ENCODE results near the gene NUSAP1.
"Not testable (repeated sequence)": the region's sequence is repeated elsewhere in the genome, so short reads cannot be mapped to it uniquely, and the experiment has no call there.

NUSAP1 gene

DNA sequence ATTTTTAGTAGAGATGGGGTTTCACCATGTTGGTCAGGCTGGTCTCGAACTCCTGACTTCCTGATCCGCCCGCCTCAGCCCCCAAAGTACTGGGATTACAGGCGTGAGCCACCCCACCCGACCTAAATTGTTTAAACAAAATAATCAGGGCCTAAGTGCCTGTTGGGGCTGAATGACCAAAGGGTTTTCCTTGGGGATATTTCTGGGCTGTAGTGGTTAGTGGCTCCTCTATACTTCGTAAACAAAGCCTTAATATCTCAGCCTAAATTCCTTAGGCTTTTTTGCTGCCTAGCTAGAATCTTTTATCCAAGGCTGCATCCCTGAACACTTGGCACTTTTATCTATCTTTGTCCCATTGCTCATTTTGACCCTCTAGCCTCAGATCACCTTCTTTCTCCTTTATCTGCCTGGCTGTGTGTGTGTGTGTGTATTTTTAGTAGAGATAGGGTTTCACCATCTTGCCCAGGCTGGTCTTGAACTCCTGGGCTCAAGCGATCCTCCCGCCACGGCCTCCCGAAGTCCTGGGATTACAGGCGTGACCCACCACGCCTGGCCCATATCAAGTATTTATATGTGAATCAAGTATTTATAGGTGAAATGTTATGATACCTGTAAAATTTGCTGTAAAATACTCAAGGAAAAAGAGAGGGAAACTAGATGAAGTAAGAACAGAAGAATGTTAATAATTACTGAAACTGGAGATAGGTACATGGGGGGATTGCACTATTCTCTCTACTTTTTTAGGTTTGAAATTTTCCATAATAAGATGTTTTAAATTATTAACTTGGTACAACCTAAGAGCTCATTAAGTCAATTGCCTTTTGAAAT, 1.8 kb downstream of the NUSAP1 start:
- DNase-seq: no peak

DNA sequence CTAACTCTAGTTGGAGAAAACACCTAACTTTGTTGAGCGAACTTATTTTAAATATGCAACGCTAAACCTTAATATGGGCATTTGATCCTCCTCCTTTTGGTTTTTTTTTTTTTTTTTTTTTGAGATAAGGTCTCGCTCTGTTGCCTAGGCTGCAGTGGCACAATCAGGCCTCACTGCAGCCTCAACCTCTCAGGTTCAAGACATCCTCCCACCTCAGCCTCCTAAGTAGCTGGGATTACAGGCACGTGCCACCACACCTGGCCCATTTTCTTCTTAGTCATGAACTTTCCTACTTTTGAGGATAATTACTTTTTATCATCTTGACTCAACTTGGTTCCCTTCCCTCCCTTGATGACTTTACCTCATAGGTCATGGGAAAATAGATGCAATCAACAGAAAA, 3.9 kb downstream of the NUSAP1 start:
- no peak for DNase-seq

DNA sequence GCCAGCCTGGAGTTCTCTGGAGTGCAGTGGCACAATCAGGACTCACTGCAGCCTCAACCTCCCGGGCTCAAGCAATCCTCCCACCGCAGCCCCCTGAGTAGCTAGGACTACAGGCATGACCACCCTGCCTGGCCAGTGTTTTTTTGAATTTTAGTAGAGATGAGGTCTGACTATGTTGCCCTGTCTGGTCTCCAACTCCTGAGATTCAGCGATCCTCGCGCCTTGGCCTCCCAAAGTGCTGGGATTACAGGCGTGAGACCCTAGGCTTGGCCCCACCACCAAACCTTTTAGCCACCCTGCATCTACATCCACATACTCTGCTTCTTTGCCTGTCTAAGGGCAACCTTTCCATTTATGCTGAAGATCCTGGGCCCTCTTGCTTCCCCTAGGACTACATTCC, 4.4 kb downstream of the NUSAP1 start:
- DNase-seq: no peak

DNA sequence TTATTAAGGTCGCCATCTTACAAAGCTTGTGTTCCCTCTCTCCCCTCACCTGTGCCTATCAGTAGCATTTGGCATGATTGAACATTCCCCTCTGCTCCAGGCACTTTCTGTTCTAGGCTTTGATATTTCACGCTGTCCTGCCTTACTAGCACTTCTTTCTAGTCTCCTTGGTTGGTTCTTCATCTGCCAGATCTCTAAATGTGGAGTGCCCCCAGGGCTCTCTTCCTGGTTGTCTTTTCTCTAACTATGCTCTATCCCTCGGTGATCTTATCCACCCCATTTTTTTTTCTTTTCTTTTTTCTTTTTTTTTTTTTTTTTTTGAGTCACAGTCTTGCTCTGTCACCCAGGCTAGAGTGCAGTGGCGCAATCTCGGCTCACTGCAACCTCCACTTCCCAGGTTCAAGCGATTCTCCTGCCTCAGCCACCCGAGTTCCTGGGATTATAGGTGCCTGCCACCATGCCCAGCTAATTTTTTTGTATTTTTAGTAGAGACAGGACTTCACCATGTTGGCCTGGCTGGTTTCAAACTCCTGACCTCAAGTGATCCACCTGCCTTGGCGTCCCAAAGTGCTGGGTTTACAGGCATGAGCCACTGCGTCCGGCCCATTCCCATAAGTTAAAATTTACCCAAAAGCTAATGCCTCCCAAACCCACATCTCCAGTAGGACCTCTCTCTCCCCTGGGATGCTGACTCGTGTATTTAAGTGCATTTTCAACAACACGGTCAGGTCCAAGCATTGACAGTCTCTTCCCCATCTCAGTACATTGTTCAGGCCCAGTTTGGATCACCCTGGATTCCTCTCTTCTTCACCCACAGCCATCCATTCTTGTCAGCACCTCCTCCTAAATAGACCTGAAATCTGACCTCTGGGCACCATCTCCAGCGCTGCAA, 5.2 kb downstream of the NUSAP1 start:
- no peak for DNase-seq

DNA sequence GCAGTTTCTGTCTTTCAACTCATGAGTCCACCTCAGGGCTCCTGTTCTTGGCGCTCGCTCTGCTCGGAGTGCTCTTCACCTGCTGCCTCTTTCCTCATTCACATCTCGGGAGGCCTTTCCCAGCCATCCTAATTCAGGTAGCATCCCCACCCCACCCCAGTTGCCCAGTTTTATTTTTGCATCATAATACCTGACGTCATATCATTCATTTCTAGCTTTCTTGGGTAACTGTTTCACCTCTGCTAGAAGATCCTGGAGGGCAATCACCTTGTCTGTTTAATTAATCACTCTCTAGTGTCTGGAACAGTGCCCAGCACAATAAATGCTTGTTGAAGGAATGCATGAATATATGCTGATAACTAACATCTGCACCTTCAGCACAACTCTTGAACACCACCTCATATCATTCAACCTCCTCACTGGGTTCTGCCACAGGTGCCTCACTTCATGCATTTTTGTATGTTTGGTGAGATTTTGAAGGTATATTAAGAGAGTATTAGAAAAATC, 7.6 kb downstream of the NUSAP1 start:
- DNase-seq: no peak

DNA sequence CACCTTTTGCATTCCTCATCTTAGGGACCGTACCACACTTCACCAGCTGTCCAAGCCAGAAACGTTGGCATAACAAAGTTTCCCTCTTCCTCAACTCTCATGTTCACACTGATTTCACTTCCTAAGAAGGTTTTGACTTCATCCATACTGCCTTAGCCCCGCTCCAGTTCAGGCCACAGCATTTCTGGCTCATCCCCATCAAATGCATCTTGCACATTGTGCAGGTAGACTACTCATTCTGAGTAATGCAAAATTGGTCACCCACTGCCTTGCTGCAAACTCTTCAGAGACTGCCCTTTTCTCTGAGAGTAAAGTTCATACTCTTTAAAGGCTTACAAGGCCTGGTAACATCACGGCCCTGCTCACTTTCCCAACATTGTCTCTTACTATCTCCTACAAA, 8.8 kb downstream of the NUSAP1 start:
- DNase-seq: no peak

DNA sequence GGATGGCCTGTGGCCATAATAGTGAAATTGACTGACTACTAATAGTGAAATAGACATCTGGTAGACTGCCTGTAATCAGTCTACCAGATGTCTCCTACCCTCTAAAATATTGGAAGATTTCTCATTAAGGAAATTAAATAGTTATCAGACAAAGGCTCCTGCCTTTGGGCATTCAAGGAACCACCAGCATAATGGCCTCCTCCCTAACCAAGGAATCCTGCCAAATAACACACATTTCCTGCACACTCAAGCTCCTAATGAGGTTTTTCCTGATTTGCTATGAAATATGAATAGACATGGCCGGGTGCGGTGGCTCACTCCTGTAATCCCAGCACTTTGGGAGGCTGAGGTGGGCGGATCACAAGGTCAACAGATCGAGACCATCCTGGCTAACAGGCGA, 14.6 kb downstream of the NUSAP1 start:
- no peak for DNase-seq

DNA sequence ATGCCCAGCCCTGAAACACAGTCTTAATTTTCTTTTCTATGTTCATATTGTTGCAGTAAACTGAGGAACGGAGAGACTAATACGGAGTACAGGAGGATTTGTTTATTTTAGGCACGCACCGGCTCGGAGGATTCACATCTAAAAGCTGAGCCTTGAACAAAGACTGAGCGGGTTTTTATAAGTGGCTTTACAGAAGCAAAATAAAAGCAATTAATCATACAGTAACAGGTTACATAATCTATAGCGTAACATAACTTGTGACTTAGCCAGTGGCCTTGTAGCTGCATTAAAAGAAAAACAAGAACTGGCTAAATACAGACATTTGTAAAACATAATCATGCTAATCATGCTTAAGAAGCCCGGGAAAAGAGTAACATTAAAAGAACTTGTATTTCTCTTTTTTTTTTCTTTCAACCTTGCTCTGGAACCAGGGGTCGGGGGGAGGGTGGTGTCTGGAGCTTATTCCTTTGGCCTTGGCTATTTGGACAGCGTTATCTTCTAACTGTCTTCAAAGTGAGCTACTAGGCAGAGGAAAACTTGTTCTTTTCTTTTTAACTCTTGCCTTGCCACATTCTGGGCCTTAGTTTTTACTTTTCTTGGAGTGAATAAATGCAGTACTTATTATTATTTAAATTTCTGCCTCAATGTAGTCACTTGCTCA, 17.5 kb downstream of the NUSAP1 start:
- DNase-seq: no peak

DNA sequence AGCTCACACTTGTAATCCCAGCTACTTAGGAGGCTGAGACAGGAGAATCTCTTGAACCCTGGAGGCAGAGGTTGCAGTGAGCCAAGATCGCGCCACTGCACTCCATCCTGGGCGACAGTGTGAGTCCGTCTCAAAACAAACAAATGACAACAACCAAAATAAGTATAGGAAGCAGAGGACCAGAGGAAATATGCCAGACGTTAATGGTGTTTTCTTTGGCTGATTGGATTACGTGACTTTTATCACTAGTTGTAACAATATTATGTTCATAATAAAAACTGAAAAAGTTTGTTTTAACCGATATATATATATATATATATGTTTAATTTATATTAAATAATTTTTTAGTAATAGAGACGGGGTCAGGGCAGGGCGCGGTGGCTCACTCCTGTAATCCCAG, 21.7 kb downstream of the NUSAP1 start:
- no peak for DNase-seq

DNA sequence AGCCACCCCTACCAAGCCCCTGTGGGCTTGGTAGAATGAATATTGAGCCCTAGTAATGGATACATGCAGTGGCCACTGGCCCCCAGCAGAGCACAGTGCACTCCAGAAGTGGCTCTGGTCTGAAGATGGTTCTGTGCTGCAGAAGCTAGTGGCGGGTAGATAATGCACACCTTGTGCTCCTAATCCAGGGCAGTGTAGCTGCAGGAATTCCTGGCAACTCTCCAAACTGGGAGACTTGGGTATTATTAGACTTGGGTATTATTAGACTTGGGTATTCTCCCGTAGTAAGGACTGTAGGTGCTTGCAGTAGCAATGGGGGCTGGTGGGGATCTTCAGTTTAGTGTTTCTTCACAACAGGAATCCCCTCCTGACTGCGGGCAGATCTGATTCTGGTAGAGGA, 34.7 kb downstream of the NUSAP1 start:
- DNase-seq: no peak

DNA sequence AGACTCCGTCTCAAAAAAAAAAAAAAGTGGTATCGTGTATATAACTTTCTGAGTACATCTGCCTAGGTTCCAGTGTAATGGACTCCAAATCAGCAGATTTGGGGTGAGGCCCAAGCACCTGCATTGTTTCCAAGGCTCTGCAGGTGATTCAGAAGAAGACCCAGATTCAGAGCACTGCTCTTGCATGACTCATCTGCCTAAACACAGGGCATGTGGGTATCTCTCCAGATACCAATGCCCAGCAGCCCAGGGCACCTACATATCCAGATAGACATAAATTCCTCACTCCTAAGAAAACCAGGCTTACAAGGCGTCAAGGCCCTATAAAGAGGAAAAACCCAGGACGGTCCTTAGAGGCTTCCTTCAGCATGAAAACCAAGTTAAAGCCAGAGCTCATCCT, 45.3 kb downstream of the NUSAP1 start:
- no peak for DNase-seq

DNA sequence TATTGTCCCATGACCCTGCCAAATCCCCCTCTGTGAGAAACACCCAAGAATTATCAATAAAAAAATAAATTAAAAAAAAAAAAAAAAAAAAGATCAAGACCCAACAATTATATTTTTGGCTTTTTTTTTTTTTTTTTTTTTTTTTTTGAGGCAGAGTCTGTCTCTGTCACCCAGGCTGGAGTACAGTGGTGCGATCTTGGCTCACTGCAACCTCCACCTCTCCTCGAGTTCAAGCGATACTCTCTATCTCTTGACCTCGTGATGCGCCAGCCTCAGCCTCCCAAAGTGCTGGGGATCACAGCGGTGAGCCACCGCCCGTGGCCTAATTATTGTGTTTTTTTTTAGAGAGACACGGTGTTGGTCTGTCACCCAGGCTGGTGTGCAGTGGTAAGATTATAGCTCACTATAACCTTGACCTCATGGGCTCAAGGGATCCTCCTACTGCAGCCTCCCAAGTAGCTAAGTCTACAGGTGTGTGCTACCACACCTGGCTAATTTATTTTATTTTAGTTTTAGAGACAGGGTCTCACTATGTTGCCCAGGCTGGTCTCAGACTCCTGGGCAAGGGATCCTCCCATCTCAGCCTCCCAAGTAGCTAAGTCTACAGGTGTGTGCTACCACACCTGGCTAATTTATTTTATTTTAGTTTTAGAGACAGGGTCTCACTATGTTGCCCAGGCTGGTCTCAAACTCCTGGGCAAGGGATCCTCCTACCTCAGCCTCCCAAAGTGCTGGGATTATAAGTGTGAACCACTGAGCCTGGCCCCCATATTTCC, 51.5 kb downstream of the NUSAP1 start:
- DNase-seq: not testable (repeated sequence)

DNA sequence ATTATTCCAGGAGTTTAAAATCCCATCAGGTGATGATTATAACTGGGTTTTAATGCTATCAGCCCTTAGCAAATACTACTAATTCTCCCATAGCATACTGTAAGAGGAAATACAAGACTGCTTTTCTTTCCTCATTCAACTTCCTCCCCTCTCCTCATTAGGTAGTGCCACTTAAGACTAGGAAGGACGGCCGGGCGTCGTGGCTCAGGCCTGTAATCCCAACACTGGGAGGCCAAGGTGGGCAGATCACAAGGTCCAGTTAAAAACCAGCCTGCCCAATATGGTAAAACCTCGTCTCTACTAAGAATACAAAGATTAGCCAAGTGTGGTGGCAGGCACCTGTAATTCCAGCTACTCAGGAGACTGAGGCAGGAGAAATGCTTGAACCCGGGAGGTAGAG, 55.0 kb downstream of the NUSAP1 start:
- DNase-seq: no peak

DNA sequence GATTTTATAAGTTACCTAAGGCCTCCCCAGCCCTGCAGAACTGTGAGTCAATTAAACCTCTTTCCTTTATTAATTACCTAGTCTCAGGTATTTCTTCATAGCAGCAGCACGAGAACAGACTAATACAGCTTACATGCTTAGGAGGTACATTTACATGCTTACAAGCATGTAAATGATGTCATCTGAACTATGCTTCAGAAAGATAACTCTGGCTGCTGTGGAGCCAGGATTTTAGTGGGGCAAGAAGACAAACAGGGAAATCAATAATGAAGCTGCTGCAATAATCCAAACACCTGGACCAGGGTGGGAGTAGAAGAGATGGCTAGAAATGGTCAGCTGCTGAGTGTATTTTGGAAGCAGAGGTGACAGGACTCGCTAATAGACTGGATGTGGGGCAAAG, 60.0 kb downstream of the NUSAP1 start:
- DNase-seq: no peak

DNA sequence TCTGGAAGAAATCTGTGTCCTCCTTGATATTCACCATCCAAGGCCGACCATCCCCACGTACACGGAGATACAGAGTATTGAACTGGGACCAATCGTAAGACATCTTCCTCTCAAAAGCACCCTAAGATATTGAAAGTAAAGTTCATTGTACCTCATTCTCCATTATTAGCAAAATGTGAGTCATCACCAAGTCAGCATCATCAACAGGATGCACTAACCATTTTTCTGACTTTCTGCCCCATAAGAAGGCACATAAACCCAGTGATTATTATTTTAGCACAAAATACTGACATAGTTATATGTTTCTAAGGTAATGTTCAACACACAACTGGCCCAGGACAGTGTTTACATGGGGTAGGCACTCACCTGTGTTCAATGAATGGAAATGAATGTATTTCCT, 62.2 kb downstream of the NUSAP1 start:
- no peak for DNase-seq

DNA sequence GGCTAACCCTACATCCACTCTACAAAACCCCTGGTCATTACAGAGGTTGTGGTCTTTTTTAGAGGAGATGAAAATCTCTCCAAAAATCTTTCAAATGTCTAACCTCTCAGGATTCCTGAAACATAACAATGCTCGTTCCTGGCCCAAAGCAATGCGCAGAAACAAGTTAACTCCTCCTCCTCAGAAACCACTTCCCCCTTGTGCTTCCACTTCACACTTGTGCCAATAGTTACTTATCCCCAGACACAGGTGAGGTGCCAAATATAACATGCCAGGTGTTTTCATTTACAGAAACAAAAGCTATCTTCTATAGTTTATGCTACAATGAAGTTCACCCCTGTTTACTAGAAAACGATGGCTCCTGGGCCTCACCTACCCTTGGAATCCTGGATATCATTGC, 63.4 kb downstream of the NUSAP1 start:
- DNase-seq: no peak

DNA sequence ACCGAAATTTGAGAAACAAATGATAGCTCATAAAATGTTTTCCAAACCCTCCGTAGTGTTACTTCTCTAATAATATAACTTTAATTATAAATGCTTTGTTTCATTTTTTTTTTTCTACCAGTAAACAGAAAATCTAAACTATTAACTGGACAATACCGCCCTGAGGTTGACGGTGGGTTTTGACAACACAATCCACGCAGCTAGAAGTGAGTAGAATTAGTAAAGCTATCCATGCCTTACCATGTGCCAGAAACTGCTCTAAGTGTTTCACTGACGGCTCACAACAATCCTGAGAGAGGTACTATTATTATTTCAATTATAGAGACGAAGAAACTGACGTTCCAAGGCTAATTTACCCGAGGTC, 69.2 kb downstream of the NUSAP1 start:
- no peak for DNase-seq

DNA sequence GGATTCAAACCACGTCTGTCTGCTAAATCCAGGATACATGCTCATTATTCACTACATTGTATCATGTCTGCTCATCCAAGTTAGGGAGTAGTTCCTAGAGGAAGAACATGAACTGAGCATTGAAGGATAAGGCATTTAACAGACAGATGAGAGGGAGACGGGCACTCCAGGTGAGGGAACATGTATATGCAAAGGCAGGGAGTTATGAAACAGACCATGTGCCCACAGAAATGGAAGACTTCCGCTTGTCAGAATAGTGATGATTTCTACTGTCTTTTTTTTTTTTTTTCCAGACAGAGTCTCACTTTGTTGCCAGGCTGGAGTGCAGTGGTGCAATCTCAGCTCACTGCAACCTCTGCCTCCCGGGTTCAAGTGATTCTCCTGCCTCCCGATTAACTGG, 74.7 kb downstream of the NUSAP1 start:
- DNase-seq: no peak

DNA sequence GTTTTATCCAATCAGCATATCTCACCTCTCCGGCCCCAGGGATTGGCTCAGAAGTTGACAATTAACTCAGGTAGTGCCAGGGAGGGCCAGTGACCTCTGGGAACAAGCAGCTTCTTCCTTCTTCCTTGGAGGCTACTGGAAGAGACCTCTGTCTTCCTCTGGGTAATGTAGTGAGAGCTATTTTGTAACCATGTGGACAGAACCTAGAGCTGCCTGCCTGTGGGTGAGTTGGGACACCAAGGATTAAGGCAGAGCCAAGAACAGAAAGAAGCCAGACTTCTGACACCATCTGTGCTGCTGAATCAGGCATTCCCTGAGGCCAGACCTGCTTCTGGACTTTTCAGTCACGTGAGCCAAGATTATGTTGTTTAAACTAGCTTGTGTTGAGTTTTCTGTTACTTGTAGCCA, 75.6 kb downstream of the NUSAP1 start:
- DNase-seq: no peak

DNA sequence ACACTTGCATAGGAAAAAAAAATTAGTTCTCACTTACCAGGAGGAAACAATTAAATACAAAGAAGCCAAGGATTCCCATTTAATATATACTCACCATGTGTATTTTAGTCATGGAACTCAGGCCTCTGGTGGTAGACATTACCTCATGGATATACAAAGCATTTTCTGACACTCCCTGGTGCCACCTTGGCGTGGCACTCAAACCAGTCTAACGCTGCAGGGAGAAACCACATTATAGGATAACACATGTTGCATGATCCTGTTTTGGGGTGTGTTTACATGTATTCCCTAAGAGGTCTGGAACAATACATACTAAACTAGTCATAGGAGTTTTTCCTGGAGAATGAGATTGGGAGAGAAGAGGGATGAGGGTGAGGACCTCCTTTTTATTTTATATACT, 78.3 kb downstream of the NUSAP1 start:
- no peak for DNase-seq

DNA sequence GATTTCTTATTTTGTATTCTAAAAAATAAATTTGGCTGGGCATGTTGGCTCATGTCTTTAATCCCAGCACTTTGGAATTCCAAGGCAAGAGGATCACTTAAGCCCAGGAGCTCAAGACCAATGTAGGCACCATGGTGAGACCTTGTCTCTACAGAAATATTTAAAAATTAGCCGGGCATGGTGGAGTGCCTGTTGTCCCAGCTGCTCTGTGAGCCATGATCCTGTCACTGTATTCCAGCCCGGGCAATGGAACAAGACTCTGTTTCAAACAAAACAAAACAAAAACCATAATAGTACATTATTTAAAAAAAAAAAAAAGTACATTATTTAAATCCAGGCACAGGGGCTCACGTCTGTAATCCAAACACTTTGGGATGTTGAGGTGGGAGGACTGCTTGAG, 78.8 kb downstream of the NUSAP1 start:
- no peak for DNase-seq

DNA sequence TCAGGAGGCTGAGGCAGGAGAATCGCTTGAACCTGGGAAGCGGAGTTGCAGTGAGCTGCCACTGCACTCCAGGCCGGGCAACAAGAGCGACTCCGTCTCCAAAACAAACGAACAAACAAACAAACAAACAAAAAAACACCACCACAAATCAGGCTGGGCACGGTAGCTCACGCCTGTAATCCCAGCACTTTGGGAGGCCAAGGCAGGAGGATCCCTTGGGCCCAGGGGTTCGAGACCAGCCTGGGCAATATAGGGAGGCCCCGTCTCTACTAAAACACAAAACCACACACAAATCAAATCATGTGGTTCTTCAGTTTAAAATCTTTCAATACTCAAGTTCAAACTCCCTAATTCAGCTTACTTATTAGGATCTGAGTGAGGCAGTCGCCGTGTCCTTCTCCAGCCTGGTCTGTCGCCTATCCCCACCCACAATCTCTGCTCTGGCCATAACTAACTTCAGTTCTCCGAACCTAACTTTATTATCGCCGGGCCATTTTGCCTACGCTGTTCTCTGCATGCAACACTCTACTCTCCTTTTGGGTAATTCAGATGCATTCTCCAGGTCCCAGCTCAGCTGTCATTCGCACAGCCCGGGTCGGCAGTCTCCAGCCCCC, 83.6 kb downstream of the NUSAP1 start:
- DNase-seq: peak; percentile 59
